T-helper 2 cell (primary cell): ENCODE measurements around the gene GAB2.
"Not testable (repeated sequence)": the region's sequence is repeated elsewhere in the genome, so short reads cannot be mapped to it uniquely, and the experiment has no call there.

Experiments
- DNase-seq, 5 experiments: peaks; one replicate each; pipeline versions ENCODE4 v3.0.0 to v3.0.0-alpha.2; 2012 to 2022

GAB2 gene

GRCh38 chr11:78311702-78312371 is 105.8 kb downstream of the GAB2 start:
- peak in 1 of 5 experiments; percentile 78 for DNase-seq

GRCh38 chr11:78310500-78310909 is 107.1 kb downstream of the GAB2 start:
- peak in 1 of 5 experiments; percentile 36 for DNase-seq

DNA sequence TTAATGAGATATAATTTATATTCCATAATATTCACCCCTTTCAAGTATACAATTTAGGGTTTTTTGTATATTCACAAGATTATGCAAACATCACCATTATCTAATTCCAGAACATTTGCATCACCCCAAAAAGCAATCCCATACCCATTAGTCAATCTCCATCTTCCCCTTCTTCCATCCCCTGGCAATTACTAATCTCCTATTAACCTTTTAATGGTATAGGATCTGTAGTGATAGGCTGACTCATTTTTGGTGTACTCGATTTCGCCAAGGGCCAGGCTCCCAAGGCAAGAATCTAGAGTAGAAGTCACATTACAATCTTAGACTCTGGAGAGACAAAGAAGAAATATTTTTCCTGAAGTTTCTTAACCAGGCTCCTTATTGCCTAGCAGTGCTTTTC is 113.4 kb downstream of the GAB2 start:
- DNase-seq: no peak

DNA sequence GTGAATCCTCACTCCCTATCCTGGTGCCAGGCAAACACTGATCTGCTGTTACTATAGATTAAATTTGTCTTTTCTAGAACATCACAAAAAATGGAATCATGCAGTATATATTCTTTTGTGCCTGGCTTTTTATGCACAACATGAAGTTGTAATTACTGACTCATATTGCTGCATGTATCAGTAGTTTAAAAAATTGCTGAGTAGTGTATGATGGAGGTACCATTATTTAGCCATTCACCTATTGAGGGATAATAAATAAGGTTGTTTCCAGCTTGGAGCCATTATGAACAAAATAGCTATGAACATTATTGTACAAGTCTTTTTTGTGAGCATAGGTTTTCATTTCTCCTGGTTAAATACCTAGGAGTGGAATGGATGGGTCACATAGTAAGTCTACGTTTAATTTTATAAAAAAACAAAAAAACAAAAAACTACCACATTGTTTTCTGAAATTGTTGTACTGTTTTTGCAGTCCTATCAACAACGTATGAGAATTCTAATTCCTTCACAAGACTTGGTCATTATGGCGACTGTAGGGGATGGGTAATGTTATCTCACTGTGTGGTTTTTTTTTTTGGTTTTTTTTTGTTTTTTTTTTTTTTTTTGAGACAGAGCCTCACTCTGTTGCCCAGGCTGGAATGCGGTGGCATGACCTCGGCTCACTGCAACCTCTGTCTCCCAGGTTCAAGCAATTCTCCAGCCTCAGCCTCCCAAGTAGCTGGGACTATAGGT is 117.3 kb downstream of the GAB2 start:
- no peak for DNase-seq

GRCh38 chr11:78299000-78299710 is 118.5 kb downstream of the GAB2 start:
- no peak for DNase-seq

DNA sequence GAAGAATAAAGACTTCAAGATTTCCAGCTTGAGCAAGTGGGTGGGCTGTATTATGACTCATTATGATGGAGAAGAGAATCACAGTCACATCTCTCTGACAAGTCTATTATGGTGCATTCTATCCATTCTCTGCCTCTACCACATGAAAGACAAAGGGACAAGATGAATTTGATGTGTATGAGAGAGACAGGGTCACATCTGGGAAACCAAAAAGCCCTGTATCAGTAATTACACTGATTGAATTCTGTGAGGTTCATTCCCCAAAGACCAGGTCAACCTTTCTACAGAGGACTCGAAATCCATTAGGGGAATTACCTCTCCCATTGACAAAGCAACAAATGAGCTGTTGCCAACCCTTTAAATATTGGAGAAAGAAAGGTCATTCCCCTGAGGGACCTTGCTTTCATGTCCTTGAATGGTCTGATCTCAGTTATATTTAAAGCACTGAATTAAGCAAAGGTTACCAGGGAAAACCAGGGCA is 119.3 kb downstream of the GAB2 start:
- DNase-seq: no peak

GRCh38 chr11:78295991-78296930 is 121.4 kb downstream of the GAB2 start:
- no peak for DNase-seq

DNA sequence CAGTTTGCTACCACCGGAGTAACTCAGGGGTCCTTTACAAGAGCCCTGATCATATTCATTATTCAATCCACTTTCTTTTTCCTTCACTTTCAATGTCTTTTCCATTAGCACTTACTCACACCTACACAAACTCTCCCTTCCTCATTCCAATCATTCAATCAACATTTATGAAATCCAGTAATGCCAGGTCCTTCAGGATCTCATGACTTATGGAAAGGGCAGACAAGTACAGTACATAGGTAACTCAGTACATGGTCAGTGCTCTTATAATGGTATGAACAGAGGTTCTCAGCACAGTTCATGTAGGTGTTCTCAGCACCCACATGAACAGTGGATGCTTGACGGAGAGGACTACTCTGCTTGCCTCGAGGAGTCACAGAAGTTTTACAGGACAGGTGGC is 122.3 kb downstream of the GAB2 start:
- DNase-seq: no peak

DNA sequence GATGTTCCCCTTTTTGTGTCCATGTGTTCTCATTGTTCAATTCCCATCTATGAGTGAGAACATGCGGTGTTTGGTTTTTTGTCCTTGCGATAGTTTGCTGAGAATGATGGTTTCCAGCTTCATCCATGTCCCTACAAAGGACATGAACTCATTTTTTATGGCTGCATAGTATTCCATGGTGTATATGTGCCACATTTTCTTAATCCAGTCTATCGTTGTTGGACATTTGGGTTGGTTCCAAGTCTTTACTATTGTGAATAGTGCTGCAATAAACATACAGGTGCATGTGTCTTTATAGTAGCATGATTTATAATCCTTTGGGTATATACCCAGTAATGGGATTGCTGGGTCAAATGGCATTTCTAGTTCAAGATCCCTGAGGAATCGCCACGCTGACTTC is 123.5 kb downstream of the GAB2 start:
- not testable (repeated sequence) for DNase-seq

DNA sequence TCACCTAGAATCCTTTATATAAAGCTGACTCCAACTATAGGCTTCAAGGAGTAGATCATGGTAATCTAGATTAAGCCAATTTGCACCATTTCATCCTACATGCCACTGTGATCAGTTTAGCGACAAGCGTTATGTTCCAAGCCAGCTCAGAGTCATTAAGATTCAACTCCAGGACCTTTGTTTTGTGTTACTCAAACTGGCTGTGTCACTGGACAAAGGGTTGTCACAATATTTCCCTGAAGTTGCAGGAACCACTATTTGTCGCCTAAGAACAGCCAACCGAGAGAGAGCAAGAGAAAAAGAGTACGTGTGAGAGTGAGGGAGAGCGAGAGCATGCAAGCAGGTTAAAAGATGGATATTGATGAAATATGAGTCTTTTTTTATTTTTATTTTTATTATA is 124.1 kb downstream of the GAB2 start:
- no peak for DNase-seq

DNA sequence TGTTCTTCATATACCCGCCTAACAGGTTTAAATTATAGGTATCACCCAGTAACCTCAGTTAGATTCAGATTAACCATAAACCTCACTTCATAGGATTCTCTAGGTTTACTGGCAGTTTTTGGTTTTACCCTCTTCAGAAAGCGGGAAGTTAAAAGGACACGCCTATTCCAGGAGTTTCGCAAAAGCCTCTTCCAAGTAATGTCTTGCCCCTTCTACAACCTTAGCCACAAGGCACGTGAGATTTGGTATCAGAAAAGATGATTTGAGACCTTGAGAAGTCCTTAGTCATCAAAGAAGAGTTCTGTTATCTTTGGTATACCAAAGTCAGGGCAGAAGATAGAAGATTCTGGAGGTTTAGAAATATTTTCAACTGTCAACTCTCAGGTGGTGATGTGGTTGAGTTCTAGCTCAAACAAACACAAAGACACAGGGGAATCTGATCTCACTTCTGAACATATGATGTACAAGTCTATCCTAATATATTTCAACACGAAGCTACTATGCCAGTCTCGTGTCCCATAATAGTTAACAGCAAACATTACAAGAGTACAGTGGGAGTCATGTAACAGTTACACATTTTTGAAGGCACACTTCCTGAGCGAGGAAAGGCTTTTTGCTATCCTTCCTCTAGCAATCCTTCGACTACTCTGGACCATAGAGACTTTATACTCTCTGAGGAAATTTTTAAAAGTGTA is 125.4 kb downstream of the GAB2 start:
- DNase-seq: peak in 1 of 5 experiments; percentile 95

- DNase-seq: peak in 1 of 5 experiments; percentile 88
Measured at GRCh38 chr11:78291503-78292108, 126.0 kb downstream of the GAB2 start.

GRCh38 chr11:78290293-78291176 is 127.1 kb downstream of the GAB2 start:
- DNase-seq: peak in 1 of 5 experiments; percentile 84

- DNase-seq: no peak
Measured at GRCh38 chr11:78289552-78290292, 127.9 kb downstream of the GAB2 start.

DNA sequence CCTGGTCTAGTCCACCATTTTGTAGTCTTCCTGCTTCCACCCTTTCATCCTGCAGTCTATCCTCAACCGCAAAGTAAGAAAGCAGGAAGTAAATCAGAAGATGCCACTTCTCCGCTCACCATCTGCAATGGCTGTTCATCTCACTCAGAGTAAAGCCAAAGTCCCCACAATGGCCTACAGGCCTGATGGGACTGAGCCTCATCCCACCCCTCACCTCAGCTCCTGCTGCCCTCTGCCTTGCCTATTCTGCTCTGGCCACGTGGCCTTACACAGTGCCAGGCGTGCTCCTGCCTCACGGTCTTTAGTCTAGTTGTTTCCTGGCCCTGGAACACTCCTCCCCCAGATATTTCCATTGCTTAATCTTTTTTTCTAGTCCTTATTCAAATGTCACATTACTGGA is 133.4 kb downstream of the GAB2 start:
- no peak for DNase-seq

DNA sequence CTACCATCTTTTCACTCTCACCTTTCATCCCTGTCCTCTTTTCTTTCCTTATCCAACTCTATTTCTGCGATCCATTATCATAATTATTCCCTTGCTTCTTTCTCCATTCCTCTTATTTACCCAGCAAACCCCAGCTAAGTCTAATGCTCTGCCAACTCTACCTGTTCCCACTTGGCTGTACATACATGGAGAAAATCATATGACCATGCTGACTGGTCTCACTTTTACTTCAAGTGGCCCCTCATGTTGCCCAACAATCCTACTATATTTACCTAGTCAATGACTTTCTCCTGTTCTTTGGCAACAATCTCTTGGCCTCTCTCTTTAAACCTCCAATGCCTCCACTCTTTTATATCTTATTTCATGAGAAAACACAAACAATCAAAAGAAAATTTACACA is 134.8 kb downstream of the GAB2 start:
- no peak for DNase-seq

GRCh38 chr11:78281511-78281910 is 136.1 kb downstream of the GAB2 start:
- DNase-seq: no peak

GRCh38 chr11:78277314-78277994 is 140.2 kb downstream of the GAB2 start:
- DNase-seq: no peak

DNA sequence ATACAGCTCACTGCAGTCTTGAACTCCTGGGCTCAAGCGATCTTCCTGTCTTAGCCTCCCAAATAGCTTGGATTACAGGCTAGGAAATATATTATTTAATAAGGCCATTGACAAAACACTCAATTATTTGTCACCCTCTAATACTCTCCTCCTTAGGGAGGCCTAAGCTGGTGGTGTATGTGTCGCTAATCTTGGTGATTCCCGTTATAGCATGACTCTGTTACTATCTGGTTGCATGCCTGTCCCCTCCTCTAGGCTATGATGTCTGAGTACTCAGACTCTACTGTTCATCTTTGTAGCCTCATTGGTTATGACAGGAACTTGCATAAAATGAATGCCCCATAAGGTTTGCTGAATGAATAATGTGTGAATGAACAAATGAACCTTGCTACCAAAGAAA is 141.3 kb downstream of the GAB2 start:
- no peak for DNase-seq
